ENCODE data around the gene SLC6A12.

DNA sequence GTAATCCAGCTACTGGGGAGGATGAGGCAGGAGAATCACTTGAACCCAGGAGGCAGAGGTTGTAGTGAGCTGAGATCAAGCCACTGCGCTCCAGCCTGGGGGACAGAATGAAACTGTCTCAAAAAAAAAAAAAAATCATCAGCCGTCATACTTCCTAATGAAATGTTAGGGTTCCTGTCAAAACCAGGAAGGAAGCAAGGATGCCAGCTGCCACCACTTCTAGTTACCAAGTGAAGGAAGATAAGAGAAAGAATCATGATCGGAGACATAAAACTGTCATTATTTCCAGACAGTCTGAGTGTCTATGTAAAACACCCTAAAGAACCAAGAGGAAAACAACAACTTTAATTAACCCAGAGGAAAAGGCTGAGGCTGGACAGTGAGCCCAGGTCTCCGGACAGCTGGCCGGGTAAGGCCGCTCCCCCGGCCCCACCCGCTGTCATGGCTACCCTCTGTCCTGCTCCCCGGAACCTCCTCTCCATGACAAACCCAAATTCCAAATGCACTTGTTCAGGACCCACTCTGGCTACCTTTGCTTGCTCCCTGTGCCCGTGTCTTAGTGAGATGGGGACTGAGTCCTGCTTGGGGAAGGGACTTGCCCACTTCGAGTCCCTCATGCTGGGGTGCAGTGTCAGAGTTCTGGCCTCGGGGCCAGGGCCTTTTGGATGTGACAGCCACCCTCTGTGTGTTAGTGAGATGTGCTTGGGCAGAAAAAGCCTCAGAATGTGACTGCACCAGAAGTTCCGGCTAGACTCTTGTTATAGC lies 29.0 kb downstream of the SLC6A12 start:
- TF ChIP-seq CTCF (tag by site-specific recombination; IDR thresholded peaks at IDR 0.05) = no peak
- no peak for TF ChIP-seq ZNF335 (tag by site-specific recombination; conservative IDR thresholded peaks at IDR 0.05)
- no peak for TF ChIP-seq ZNF621 (tag by site-specific recombination; IDR thresholded peaks at IDR 0.05)
- no peak for TF ChIP-seq ZNF830 (tag by site-specific recombination; IDR thresholded peaks at IDR 0.05; ENCODE audit: low read depth)
- no peak for TF ChIP-seq RBAK (tag by site-specific recombination; IDR thresholded peaks at IDR 0.05)
- no peak for TF ChIP-seq ZNF837 (tag by site-specific recombination; IDR thresholded peaks at IDR 0.05)
- TF ChIP-seq, protein P1, sequence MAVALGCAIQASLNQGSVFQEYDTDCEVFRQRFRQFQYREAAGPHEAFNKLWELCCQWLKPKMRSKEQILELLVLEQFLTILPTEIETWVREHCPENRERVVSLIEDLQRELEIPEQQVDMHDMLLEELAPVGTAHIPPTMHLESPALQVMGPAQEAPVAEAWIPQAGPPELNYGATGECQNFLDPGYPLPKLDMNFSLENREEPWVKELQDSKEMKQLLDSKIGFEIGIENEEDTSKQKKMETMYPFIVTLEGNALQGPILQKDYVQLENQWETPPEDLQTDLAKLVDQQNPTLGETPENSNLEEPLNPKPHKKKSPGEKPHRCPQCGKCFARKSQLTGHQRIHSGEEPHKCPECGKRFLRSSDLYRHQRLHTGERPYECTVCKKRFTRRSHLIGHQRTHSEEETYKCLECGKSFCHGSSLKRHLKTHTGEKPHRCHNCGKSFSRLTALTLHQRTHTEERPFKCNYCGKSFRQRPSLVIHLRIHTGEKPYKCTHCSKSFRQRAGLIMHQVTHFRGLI (tag by site-specific recombination; IDR thresholded peaks at IDR 0.05) = no peak
- no peak for TF ChIP-seq ZNF561 (tag by site-specific recombination; IDR thresholded peaks at IDR 0.05; ENCODE audit: borderline replicate concordance)
- TF ChIP-seq REPIN1 (tag by site-specific recombination; IDR thresholded peaks at IDR 0.05; ENCODE audit: low read depth) = no peak
- TF ChIP-seq OVOL3 (tag by site-specific recombination; IDR thresholded peaks at IDR 0.05) = no peak
- TF ChIP-seq ZBTB20 (tag by site-specific recombination; IDR thresholded peaks at IDR 0.05) = no peak
- no peak for TF ChIP-seq ZNF302 (tag by site-specific recombination; IDR thresholded peaks at IDR 0.05; ENCODE audit: low read depth)
- no peak for TF ChIP-seq ZNF266 (tag by site-specific recombination; IDR thresholded peaks at IDR 0.05; ENCODE audit: low read depth)
